Measurements from ENCODE around the gene RSPO4. TPM values are rescaled to one million over a fixed set of nuclear protein-coding genes. Genes with fewer than 3 reads are reported as not detected.
"Not testable (repeated sequence)": the region's sequence is repeated elsewhere in the genome, so short reads cannot be mapped to it uniquely, and the experiment has no call there.

RSPO4 gene
- total RNA-seq, 3 donors from 2014 or later (not counting 1 experiment from before 2014, with no cell fraction given) = 0.09 to 0.70 (median 0.53) TPM

GRCh38 chr20:988272-988671 is 13.8 kb downstream of the RSPO4 start:
- Histone ChIP-seq H3K27ac (ENCODE audit: low read length) (no peak overlapping the region), H3K4me3 (ENCODE audit: low read length) (no peak overlapping the region), H3K27me3 (ENCODE audit: control insufficient read depth, insufficient read depth, low read length) (no peaks in the 10 kb centered on the region), H3K9me3 (ENCODE audit: control insufficient read depth, insufficient read depth, low read length) (no peaks in the 10 kb centered on the region), H3K36me3 (ENCODE audit: control insufficient read depth, insufficient read depth, low read length) (no peaks in the 10 kb centered on the region), H3K4me1 (ENCODE audit: control insufficient read depth, insufficient read depth, low read length) (no peaks in the 10 kb centered on the region)
- Mint-ChIP-seq H3K4me1 (peaks cover 0 to 5% of the 10 kb centered on the region in 2 donors), H3K4me3 (no peak overlapping the region), H3K27ac (no peak overlapping the region), H3K36me3 (no peaks in the 10 kb centered on the region), H3K27me3 (ENCODE audit: low read depth in 2 of 2) (peaks cover 0 to 12% of the 10 kb centered on the region in 2 donors), H3K9me3 (no peaks in the 10 kb centered on the region)
- intact Hi-C loops (cut with micrococcal nuclease) = no loop called here
- WGBS (ENCODE audit: insufficient coverage) = 72% methylated on average over 3 of the region's 3 CpGs
- no peak for DNase-seq
- ATAC-seq = no peak
- TF ChIP-seq, protein P1, sequence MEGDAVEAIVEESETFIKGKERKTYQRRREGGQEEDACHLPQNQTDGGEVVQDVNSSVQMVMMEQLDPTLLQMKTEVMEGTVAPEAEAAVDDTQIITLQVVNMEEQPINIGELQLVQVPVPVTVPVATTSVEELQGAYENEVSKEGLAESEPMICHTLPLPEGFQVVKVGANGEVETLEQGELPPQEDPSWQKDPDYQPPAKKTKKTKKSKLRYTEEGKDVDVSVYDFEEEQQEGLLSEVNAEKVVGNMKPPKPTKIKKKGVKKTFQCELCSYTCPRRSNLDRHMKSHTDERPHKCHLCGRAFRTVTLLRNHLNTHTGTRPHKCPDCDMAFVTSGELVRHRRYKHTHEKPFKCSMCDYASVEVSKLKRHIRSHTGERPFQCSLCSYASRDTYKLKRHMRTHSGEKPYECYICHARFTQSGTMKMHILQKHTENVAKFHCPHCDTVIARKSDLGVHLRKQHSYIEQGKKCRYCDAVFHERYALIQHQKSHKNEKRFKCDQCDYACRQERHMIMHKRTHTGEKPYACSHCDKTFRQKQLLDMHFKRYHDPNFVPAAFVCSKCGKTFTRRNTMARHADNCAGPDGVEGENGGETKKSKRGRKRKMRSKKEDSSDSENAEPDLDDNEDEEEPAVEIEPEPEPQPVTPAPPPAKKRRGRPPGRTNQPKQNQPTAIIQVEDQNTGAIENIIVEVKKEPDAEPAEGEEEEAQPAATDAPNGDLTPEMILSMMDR (IDR thresholded peaks at IDR 0.05) = no peak

GRCh38 chr20:987677-988076 is 14.4 kb downstream of the RSPO4 start:
- ATAC-seq = no peak
- TF ChIP-seq, protein P1 (IDR thresholded peaks at IDR 0.05) = no peak
- WGBS (ENCODE audit: insufficient coverage) = 63% methylated on average over 2 of the region's 2 CpGs
- H3K4me3 ChIP-seq (ENCODE audit: low read length) = no peak overlapping the region
- H3K27me3 Mint-ChIP-seq (ENCODE audit: low read depth in 2 of 2) = peaks cover 0 to 12% of the 10 kb centered on the region in 2 donors
- no peaks in the 10 kb centered on the region for H3K9me3 ChIP-seq (ENCODE audit: control insufficient read depth, insufficient read depth, low read length)
- H3K36me3 ChIP-seq (ENCODE audit: control insufficient read depth, insufficient read depth, low read length) = no peaks in the 10 kb centered on the region
- no peaks in the 10 kb centered on the region for H3K4me1 ChIP-seq (ENCODE audit: control insufficient read depth, insufficient read depth, low read length)
- H3K4me1 Mint-ChIP-seq = peaks cover 0 to 5% of the 10 kb centered on the region in 2 donors
- no peaks in the 10 kb centered on the region for H3K9me3 Mint-ChIP-seq
- intact Hi-C loops (cut with micrococcal nuclease) = no loop called here
- H3K27ac Mint-ChIP-seq = no peak overlapping the region
- H3K27me3 ChIP-seq (ENCODE audit: control insufficient read depth, insufficient read depth, low read length) = no peaks in the 10 kb centered on the region
- DNase-seq = no peak
- no peaks in the 10 kb centered on the region for H3K36me3 Mint-ChIP-seq
- no peak overlapping the region for H3K27ac ChIP-seq (ENCODE audit: low read length)
- H3K4me3 Mint-ChIP-seq = no peak overlapping the region

- Mint-ChIP-seq H3K4me1 (peaks cover 0 to 5% of the 10 kb centered on the region in 2 donors), H3K36me3 (no peaks in the 10 kb centered on the region), H3K9me3 (no peaks in the 10 kb centered on the region), H3K4me3 (no peak overlapping the region), H3K27ac (no peak overlapping the region), H3K27me3 (ENCODE audit: low read depth in 2 of 2) (peaks cover 0 to 12% of the 10 kb centered on the region in 2 donors)
- Histone ChIP-seq H3K4me1 (ENCODE audit: control insufficient read depth, insufficient read depth, low read length) (no peaks in the 10 kb centered on the region), H3K27me3 (ENCODE audit: control insufficient read depth, insufficient read depth, low read length) (no peaks in the 10 kb centered on the region), H3K9me3 (ENCODE audit: control insufficient read depth, insufficient read depth, low read length) (no peaks in the 10 kb centered on the region), H3K4me3 (ENCODE audit: low read length) (no peak overlapping the region), H3K27ac (ENCODE audit: low read length) (no peak overlapping the region), H3K36me3 (ENCODE audit: control insufficient read depth, insufficient read depth, low read length) (no peaks in the 10 kb centered on the region)
- intact Hi-C loops (cut with micrococcal nuclease) = no loop called here
- WGBS (ENCODE audit: insufficient coverage) = 93% methylated on average over 3 of the region's 4 CpGs
- TF ChIP-seq, protein P1 (IDR thresholded peaks at IDR 0.05) = no peak
- DNase-seq = no peak
- ATAC-seq = peak in 2 of 3 donors; percentile 46 to 52
Measured at GRCh38 chr20:986733-987355, 15.3 kb downstream of the RSPO4 start.

- 100% methylated on average over 1 of the region's 1 CpG for WGBS (ENCODE audit: insufficient coverage)
- H3K27me3 ChIP-seq (ENCODE audit: control insufficient read depth, insufficient read depth, low read length); H3K36me3 Mint-ChIP-seq; H3K27me3 Mint-ChIP-seq (ENCODE audit: low read depth in 2 of 2); H3K4me3 ChIP-seq (ENCODE audit: low read length); H3K9me3 Mint-ChIP-seq; H3K4me3 Mint-ChIP-seq; DNase-seq; intact Hi-C loops (cut with micrococcal nuclease); H3K27ac ChIP-seq (ENCODE audit: low read length); H3K4me1 ChIP-seq (ENCODE audit: control insufficient read depth, insufficient read depth, low read length); H3K4me1 Mint-ChIP-seq; H3K9me3 ChIP-seq (ENCODE audit: control insufficient read depth, insufficient read depth, low read length); ATAC-seq; H3K36me3 ChIP-seq (ENCODE audit: control insufficient read depth, insufficient read depth, low read length); H3K27ac Mint-ChIP-seq: not testable (repeated sequence)
Measured at GRCh38 chr20:984994-985393, 17.1 kb downstream of the RSPO4 start.

Measured in natural killer cell (primary cell).